Brain pericyte (primary cell): ENCODE measurements around the gene BACE1.
"Not testable (repeated sequence)": the region's sequence is repeated elsewhere in the genome, so short reads cannot be mapped to it uniquely, and the experiment has no call there.

Experiments
- DNase-seq: peaks from one replicate; pipeline ENCODE4 v3.0.0-alpha.2; 2012; ENCODE audit warnings: low read depth, low spot score

BACE1 gene

GRCh38 chr11:117273550-117274289 lies 42.3 kb downstream of the BACE1 start:
- peak; percentile 48 for DNase-seq

GRCh38 chr11:117272175-117272574 lies 43.9 kb downstream of the BACE1 start:
- DNase-seq, result not testable (repeated sequence)

- DNase-seq, result no peak
Observed at GRCh38 chr11:117271208-117271607, 44.8 kb downstream of the BACE1 start.

- no peak for DNase-seq
Observed at GRCh38 chr11:117269856-117270255, 46.2 kb downstream of the BACE1 start.

GRCh38 chr11:117265745-117266144 lies 50.3 kb downstream of the BACE1 start:
- DNase-seq, result no peak

- DNase-seq, result not testable (repeated sequence)
Observed at GRCh38 chr11:117264624-117265323, 51.3 kb downstream of the BACE1 start.

GRCh38 chr11:117259417-117259816 lies 56.6 kb downstream of the BACE1 start:
- DNase-seq, result no peak

- no peak for DNase-seq
Observed at GRCh38 chr11:117258576-117258975, 57.5 kb downstream of the BACE1 start.

- DNase-seq, result no peak
Observed at GRCh38 chr11:117256573-117256972, 59.5 kb downstream of the BACE1 start.

GRCh38 chr11:117255966-117256365 lies 60.1 kb downstream of the BACE1 start:
- DNase-seq, result no peak

- no peak for DNase-seq
Observed at GRCh38 chr11:117251506-117251905, 64.5 kb downstream of the BACE1 start.

GRCh38 chr11:117249571-117249970 lies 66.5 kb downstream of the BACE1 start:
- no peak for DNase-seq

GRCh38 chr11:117248341-117248740 lies 67.7 kb downstream of the BACE1 start:
- DNase-seq, result no peak

GRCh38 chr11:117239295-117239694 lies 76.8 kb downstream of the BACE1 start:
- DNase-seq, result no peak

- DNase-seq, result no peak
Observed at GRCh38 chr11:117238221-117238620, 77.8 kb downstream of the BACE1 start.
